GM19043 (cell line): ENCODE measurements around the gene BRSK2.

Source experiments
- ATAC-seq: cut with Tn5 transposase; IDR thresholded peaks from one replicate; pipeline ENCODE4 v1.9.1; 2021; ENCODE audit warnings: low read depth; ENCODE audit not compliant: unreplicated experiment

The BRSK2 gene

DNA sequence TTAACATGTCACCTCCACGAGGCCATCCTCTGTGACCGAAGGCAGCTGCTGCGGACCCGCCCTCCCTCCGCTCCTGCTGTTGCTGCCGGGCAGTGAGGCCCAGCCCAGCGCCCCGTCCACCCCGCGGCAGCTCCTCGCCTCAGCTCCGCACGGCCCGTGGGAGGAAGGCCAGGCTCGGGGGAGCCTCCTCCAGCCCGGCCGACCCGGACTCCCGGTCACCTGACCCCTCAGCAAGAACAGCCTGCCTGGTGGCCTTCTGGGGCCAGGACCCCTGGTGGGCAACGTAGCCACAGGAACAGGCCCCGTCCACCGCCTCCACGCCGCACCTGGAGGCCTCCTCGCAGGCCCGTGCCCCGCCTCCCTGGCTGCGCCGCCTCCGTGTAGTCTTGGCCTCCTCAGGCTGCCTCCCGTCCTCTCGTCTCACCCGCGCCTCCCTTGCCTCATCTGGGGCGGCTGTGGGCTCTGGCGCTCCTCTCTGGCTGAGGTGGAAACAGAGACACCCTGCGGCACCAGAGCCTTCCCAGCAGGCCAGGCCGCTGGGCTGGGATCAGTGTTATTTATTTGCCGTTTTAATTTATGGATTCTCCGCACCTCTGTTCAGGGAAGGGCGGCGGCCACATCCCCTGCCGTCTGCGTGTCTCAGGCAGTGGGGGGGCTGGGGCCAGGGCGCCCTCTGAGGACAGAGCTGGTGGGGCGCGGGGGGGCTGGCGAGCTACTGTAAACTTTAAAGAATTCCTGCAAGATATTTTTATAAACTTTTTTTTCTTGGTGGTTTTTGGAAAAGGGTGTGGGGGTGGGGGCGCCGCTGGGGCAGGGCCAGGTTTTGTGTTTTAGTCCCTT is 71.5 kb downstream of the BRSK2 start:
- ATAC-seq, result no peak

- ATAC-seq, result no peak
Observed at GRCh38 chr11:1461826-1462697, 72.3 kb downstream of the BRSK2 start.

DNA sequence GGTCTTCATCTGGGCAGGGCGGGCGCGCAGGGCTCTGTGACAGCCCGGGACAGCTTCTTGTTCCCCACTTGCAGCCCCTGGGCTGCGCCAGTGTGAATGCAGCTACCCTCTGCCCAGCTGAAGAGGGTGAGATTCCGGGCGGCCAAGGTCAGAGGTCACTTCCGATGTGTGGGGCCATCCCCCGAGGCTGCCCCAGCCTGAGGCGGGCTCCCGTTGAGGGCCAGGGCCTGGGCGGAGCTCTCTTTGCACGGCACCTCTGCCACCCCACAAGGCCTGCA is 72.9 kb downstream of the BRSK2 start:
- no peak for ATAC-seq

DNA sequence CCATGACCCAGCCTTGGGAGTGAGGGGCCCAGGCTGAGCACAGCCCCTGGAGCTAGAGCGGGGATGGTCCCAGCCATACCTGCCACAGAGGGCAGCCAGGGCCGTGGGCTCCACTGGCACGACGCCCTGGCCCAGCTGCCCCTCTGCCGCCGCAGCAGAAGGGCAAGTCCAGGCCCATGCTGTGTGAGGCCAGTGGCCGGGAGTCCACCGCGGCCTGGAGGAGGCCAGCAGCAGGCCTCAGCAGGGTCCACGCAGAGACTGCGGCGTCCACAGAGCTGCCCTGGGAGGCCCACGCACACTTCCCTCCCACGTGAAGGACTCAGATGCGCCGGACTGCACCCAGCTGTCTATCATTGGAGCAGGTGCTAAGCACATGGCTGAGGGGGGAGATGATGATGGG is 73.3 kb downstream of the BRSK2 start:
- ATAC-seq, result no peak

DNA sequence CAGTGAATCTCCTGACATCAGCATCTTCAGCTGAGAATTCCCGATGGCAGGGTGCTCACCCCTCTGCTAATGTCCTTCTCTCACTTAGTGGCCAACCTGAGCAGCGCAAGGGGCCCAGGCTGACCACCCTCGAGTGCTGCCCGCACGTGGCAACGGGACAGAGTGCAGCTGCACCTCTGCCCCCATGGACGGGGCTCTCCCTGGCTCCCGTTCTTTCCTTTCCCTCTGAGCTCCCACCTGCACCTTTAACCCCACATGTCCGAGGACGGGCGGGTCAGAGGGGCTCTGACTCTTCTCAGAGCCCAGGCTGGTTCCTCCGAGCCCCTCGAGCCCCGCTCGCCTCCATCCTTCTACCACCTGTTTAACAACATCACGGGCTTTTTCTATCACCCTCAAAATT is 77.0 kb downstream of the BRSK2 start:
- no peak for ATAC-seq

DNA sequence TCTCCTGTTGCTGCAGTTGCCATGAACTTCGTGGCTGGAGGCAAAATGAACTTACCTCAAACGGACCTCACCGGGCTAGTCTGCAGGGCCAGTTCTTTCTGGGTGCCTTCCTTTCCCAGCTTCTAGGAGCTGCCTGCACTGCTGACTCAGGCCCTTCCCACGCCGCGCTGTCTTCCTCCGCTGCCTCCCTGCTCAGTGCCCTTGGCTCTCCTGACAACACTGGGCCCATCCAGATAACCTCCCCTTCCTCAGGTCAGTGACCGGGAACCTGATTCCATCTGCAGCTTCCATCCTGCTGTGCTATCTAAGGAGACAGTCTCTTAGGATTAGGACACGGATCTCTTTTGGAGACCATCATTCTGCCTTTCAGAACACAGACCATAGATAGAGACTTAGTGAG is 77.5 kb downstream of the BRSK2 start:
- ATAC-seq, result no peak

GRCh38 chr11:1468002-1468401 is 78.3 kb downstream of the BRSK2 start:
- no peak for ATAC-seq

- no peak for ATAC-seq
Observed at GRCh38 chr11:1468473-1469066, 78.8 kb downstream of the BRSK2 start.

DNA sequence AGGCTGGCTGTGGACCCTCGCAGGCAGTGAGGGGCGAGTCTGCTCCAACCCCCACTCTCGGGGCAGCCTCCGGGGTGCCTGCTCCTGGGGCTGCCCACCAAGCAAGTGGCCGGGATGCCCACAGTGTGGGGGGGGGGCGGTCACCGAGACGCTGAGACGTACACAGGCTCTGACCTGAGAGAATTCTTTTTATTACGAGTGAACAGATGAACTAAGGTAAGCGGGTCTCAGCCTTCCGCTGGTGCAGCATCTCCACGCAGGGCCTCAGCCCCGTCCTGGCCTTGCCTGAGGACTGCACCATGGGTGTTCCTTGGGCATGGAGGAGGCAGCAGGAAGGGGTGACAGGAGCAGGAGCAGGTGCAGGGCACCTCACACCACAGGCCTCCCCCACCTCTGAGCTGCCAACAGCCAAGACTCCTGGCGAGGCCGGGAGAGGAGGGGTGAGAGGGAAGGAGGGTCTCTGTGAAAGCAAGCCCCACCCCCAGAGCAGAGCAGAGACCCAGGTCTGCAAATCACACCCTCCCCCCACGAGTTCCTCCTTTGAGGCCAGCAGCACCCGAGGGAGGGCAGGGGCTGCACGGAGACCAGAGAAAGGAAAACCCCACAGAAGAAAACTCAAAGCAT is 79.7 kb downstream of the BRSK2 start:
- ATAC-seq, result no peak

DNA sequence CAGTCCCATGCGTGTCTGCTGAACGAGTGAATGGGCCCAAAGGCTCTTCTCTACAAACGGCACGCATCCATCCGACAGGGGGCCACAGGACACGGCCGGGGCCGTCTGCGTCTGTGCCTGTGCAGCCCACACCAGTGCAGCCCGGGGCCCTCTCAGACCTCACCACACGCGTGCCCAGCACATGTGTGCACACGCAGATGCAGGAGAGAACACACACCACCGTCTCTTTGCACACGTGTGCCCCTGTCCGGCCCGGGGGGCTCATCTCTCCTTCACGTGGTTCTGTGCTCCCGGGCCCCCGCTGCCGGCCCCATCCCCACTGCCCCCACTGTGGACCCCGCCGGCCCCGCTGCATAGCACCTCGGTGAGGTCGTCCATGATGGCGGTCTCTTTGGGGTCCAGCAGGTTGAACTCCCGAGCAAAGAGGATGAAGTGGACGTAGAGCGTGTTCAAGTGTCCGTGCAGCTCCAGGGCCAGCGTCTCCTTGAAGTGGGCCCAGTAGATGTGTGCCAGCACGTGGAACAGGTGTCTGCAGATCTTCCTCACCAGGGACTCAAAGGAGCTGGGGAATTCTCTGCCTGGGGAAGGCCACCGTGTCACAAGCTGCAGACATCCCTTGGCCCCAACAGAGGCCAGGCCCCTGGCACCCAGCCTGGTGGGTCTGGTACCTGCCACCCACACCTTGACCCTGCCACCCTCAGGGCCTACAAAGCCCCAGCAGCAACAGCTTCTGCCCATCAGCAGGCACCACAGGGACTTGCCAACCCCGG is 80.4 kb downstream of the BRSK2 start:
- no peak for ATAC-seq

- no peak for ATAC-seq
Observed at GRCh38 chr11:1470681-1471611, 81.2 kb downstream of the BRSK2 start.

- ATAC-seq, result no peak
Observed at GRCh38 chr11:1471736-1472135, 82.0 kb downstream of the BRSK2 start.

DNA sequence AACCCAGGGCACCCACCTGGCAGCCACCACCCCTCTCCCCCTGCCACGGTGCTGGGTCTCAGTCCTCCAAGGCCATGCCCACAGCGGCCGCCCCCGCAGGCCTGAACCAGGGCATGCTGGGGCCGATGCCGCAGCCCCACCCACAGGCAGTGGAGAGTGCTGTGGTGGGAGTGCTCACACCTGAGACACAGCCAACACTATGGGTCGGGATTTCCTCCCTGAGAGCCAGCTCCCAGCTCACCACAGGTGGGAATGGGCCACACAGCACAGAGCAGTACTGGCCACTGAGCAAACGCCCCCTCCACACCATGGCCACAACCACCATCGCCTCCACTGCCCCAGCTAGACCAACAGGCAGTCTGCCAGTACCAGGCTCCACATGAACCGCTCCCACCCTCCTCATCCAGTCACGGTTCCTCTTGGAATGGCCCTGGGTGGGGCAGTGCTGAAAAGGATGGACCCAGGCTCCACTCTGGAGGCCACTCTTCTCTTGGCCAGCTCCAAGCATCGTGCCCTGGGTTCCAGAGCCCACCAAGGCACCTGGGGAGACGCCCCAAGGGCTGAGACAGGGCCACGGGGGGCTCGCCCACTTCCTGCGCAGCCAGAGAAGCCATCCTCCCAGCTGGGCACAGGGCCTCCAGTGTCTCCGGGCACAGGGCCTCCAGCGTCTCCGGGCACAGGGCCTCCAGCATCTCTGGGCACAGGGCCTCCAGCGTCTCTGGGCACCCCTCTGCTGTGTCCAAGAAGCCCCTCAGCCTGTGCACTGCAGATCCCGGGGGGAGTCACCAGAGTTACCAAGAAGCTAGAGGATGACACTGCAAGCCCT is 82.7 kb downstream of the BRSK2 start:
- ATAC-seq, result no peak

GRCh38 chr11:1473011-1473628 is 83.4 kb downstream of the BRSK2 start:
- no peak for ATAC-seq

- ATAC-seq, result no peak
Observed at GRCh38 chr11:1473786-1474185, 84.1 kb downstream of the BRSK2 start.

- ATAC-seq, result no peak
Observed at GRCh38 chr11:1475841-1476240, 86.1 kb downstream of the BRSK2 start.

DNA sequence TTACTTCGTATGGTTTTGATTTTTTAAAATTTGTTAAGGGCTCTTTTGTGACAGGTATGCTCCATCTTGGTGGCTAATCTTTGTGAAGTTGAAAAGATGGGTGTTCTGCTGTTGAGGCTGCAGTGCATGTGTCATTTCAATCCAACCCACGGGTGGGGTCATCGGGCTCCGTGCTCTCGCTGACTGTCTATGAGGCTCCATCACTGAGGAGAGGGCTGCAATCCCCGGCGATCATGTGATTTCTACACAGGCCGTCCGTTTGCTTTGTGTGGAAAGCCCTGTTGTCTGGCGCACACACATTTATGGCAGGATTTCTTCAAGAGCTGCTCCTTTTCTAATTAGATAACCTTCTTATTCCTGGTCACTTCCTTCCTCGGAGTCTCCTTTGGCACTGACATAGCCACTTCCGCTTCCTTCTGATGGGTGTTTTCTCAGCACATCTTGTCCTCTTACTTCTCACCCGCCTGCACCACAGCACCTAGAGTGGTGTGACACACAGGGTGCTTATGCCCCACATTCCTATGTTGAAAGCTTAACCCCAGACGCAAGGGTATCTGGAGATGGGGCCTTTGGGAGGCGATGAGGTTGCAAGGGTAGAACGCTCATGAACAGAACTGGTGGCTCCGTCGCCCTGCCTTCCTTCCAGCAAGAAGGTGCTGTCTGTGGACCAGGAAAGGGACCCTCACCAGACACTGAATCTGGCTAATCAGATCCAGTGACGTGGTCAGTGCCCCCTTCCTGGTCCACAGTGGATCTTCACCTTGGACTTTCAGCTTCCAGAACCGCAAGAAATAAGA is 87.4 kb downstream of the BRSK2 start:
- ATAC-seq, result no peak
